K562 (cell line): ENCODE data around the gene RPP14. TPM values are rescaled to one million over a fixed set of nuclear protein-coding genes. Genes with fewer than 3 reads are reported as not detected.

Experiments used
- FOXM1 ChIP-seq, 2 experiments: fragments of 450-650 bp in 1 of 2; sonication (generic) in 1 of 2; formaldehyde crosslinking in 1 of 2; IDR thresholded peaks; 2 replicates each; pipeline versions ENCODE4 v1.6.1 to v1.9.0; 2017 to 2022; ENCODE audit warnings: low read depth in 2 of 2, mild to moderate bottlenecking in 2 of 2, missing genetic modification reagents in 1 of 2, moderate library complexity in 1 of 2
- GATAD2A ChIP-seq: fragments of 450-650 bp; IDR thresholded peaks from 2 replicates; pipeline ENCODE4 v1.6.1; 2017
- MEF2A ChIP-seq: IDR thresholded peaks from 2 replicates; pipeline ENCODE4 v1.6.1; 2011; ENCODE audit warnings: low read depth, mild to moderate bottlenecking, low read length, moderate library complexity; ENCODE audit not compliant: control insufficient read depth
- NFIC ChIP-seq: fragments of 450-650 bp; IDR thresholded peaks from 2 replicates; pipeline ENCODE4 v1.6.1; 2017; ENCODE audit warnings: mild to moderate bottlenecking, inconsistent platforms
- POLR2G ChIP-seq: fragments of 200-400 bp; formaldehyde crosslinking; IDR thresholded peaks from 2 replicates; pipeline ENCODE4 v1.6.1; 2017; ENCODE audit warnings: low read depth, mild to moderate bottlenecking, antibody characterized with exemption, low read length, moderate library complexity
- ZNF780A ChIP-seq: fragments of 250-450 bp; sonication (Bioruptor Pico); IDR thresholded peaks from 2 replicates; pipeline ENCODE4 v1.5.0; 2021; ENCODE audit warnings: mild to moderate bottlenecking
- polyA plus RNA-seq, 8 experiments: library from polyadenylated mRNA; depleted of rRNA in 4 of 8; stranded (reverse) in 5 of 8; unstranded in 3 of 8; fragments of >200 nt; fragmentation: Nextera tagmentation in 2 of 8; fragmentation: Illumina TruSeq in 1 of 8; extraction: Ambion mirVana in 2 of 8; extraction: Trizol in 1 of 8; gene quantifications; 2 replicates each; pipeline versions ENCODE4 v1.2.1 to v1.2.3, GENCODE V29; 2011 to 2014; ENCODE audit warnings: inconsistent platforms in 1 of 8, missing spikeins in 1 of 8
- total RNA-seq, 7 experiments: library from RNA; depleted of rRNA in 6 of 7; stranded (reverse); fragments of >200 nt in 6 of 7; fragmentation: Illumina TruSeq in 2 of 7; extraction: Trizol in 2 of 7; gene quantifications; 2 replicates each; pipeline versions ENCODE4 v1.2.1 to v1.2.3, GENCODE V29; 2011 to 2021; ENCODE audit warnings: low replicate concordance in 1 of 7
- TF ChIP-seq, protein P1 (sequence below): fragments of 450-650 bp; IDR thresholded peaks from 2 replicates; pipeline ENCODE4 v1.6.1; 2014; ENCODE audit warnings: low read depth, mild to moderate bottlenecking, moderate library complexity, borderline replicate concordance
- TF ChIP-seq, protein P2 (sequence below): fragments of 250-450 bp; sonication (Bioruptor Pico); IDR thresholded peaks from 2 replicates; pipeline ENCODE4 v1.4.0; 2020
- TF ChIP-seq, protein P3 (sequence below), 2 experiments: IDR thresholded peaks in 1 of 2; conservative IDR thresholded peaks in 1 of 2; 2 replicates each; pipeline ENCODE4 v1.6.1; 2016; ENCODE audit warnings: low read depth in 2 of 2, mild to moderate bottlenecking in 1 of 2, missing compliant biosample characterization in 1 of 2, missing genetic modification characterization in 1 of 2, moderate library complexity in 1 of 2

Gene RPP14
- total and polyA plus RNA-seq, 9 of the 15 experiments (the other 6 are each of a cell fraction or from before 2014, with no cell fraction given) = 13.5 to 20.8 (median 15.4) TPM

DNA sequence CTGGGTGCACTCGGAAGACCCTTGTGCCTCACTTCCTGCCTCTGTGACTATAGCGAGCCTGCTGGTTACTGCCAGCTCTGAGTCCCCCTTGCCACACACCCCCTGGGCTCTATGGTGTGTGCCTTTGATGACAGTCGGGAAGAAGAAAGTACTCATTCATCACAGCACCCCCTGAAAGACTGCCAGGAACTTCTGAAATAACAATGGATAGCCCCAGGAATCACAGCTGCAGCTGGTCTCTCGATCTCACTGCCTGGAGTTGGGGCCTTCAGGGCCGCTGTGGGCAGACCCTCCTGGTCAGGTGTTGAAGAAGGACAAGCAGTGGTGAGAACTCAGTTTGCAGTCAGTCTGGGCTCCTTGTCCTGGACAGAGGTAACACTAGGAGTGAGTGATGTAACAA is 9.8 kb upstream of the RPP14 start (continued):
- TF ChIP-seq, protein P1, sequence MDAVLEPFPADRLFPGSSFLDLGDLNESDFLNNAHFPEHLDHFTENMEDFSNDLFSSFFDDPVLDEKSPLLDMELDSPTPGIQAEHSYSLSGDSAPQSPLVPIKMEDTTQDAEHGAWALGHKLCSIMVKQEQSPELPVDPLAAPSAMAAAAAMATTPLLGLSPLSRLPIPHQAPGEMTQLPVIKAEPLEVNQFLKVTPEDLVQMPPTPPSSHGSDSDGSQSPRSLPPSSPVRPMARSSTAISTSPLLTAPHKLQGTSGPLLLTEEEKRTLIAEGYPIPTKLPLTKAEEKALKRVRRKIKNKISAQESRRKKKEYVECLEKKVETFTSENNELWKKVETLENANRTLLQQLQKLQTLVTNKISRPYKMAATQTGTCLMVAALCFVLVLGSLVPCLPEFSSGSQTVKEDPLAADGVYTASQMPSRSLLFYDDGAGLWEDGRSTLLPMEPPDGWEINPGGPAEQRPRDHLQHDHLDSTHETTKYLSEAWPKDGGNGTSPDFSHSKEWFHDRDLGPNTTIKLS = no peak
- TF ChIP-seq ZNF780A (CRISPR knock-in tag) (no peak), GATAD2A (no peak), NFIC (no peak), FOXM1 (IDR thresholded peaks at IDR 0.05; ENCODE audit: low read depth) (no peak), FOXM1 (CRISPR knock-in tag; IDR thresholded peaks at IDR 0.05; ENCODE audit: low read depth) (no peak), MEF2A (no peak), POLR2G (no peak)
- TF ChIP-seq, protein P2, sequence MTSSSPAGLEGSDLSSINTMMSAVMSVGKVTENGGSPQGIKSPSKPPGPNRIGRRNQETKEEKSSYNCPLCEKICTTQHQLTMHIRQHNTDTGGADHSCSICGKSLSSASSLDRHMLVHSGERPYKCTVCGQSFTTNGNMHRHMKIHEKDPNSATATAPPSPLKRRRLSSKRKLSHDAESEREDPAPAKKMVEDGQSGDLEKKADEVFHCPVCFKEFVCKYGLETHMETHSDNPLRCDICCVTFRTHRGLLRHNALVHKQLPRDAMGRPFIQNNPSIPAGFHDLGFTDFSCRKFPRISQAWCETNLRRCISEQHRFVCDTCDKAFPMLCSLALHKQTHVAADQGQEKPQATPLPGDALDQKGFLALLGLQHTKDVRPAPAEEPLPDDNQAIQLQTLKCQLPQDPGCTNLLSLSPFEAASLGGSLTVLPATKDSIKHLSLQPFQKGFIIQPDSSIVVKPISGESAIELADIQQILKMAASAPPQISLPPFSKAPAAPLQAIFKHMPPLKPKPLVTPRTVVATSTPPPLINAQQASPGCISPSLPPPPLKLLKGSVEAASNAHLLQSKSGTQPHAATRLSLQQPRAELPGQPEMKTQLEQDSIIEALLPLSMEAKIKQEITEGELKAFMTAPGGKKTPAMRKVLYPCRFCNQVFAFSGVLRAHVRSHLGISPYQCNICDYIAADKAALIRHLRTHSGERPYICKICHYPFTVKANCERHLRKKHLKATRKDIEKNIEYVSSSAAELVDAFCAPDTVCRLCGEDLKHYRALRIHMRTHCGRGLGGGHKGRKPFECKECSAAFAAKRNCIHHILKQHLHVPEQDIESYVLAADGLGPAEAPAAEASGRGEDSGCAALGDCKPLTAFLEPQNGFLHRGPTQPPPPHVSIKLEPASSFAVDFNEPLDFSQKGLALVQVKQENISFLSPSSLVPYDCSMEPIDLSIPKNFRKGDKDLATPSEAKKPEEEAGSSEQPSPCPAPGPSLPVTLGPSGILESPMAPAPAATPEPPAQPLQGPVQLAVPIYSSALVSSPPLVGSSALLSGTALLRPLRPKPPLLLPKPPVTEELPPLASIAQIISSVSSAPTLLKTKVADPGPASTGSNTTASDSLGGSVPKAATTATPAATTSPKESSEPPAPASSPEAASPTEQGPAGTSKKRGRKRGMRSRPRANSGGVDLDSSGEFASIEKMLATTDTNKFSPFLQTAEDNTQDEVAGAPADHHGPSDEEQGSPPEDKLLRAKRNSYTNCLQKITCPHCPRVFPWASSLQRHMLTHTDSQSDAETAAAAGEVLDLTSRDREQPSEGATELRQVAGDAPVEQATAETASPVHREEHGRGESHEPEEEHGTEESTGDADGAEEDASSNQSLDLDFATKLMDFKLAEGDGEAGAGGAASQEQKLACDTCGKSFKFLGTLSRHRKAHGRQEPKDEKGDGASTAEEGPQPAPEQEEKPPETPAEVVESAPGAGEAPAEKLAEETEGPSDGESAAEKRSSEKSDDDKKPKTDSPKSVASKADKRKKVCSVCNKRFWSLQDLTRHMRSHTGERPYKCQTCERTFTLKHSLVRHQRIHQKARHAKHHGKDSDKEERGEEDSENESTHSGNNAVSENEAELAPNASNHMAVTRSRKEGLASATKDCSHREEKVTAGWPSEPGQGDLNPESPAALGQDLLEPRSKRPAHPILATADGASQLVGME (CRISPR knock-in tag) = no peak
- TF ChIP-seq, protein P3, sequence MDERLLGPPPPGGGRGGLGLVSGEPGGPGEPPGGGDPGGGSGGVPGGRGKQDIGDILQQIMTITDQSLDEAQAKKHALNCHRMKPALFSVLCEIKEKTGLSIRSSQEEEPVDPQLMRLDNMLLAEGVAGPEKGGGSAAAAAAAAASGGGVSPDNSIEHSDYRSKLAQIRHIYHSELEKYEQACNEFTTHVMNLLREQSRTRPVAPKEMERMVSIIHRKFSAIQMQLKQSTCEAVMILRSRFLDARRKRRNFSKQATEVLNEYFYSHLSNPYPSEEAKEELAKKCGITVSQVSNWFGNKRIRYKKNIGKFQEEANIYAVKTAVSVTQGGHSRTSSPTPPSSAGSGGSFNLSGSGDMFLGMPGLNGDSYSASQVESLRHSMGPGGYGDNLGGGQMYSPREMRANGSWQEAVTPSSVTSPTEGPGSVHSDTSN (CRISPR knock-in tag; IDR thresholded peaks at IDR 0.05; ENCODE audit: low read depth) = no peak
- TF ChIP-seq, protein P3 (tag; conservative IDR thresholded peaks at IDR 0.05; ENCODE audit: low read depth) = no peak
- TF ChIP-seq, all 486 proteins: peak for 0
